WI38 (cell line): ENCODE data around the gene CHEK1.

Experiments
- H3K4me3 ChIP-seq: 2 replicates; pipeline ENCODE4 v1.5.1; 2011; ENCODE audit warnings: low read depth, mild to moderate bottlenecking, control low read depth, low read length
- TF ChIP-seq, protein P1 (sequence below): IDR thresholded peaks from 2 replicates; pipeline ENCODE4 v1.5.1; 2012; ENCODE audit warnings: low read depth, mild to moderate bottlenecking, control low read depth, low read length

The CHEK1 gene

GRCh38 chr11:125675196-125675595 is 50.2 kb downstream of the CHEK1 start:
- no peak overlapping the region for H3K4me3 ChIP-seq
- TF ChIP-seq, protein P1, sequence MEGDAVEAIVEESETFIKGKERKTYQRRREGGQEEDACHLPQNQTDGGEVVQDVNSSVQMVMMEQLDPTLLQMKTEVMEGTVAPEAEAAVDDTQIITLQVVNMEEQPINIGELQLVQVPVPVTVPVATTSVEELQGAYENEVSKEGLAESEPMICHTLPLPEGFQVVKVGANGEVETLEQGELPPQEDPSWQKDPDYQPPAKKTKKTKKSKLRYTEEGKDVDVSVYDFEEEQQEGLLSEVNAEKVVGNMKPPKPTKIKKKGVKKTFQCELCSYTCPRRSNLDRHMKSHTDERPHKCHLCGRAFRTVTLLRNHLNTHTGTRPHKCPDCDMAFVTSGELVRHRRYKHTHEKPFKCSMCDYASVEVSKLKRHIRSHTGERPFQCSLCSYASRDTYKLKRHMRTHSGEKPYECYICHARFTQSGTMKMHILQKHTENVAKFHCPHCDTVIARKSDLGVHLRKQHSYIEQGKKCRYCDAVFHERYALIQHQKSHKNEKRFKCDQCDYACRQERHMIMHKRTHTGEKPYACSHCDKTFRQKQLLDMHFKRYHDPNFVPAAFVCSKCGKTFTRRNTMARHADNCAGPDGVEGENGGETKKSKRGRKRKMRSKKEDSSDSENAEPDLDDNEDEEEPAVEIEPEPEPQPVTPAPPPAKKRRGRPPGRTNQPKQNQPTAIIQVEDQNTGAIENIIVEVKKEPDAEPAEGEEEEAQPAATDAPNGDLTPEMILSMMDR: no peak

GRCh38 chr11:125679397-125679796 is 54.4 kb downstream of the CHEK1 start:
- TF ChIP-seq, protein P1: no peak; the same call in 1 of the 2 replicates
- no peak overlapping the region for H3K4me3 ChIP-seq

DNA sequence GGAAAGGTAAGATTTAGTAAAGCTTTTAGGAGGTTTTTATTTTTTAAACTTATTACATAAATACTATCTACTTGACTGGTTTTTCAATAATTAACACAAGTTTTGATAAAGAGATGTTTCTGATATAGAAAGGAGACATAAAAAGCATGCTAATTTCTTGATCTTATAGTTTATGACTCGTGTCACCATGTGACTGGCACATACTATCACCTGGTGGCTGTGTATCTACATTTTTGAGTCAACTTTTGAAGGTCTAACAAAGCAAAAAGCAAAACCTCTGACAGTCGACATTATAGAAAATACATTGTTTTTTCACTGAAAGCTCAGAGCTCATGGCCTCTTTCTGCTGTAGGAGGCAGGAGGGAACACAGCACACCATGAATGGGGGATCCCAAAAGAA is 54.9 kb downstream of the CHEK1 start:
- H3K4me3 ChIP-seq: no peak overlapping the region
- TF ChIP-seq, protein P1: no peak

- no peak within 1 kb of the TSS for H3K4me3 ChIP-seq
- TF ChIP-seq, protein P1: no peak
Measured at GRCh38 chr11:125680747-125681146, 55.8 kb downstream of the CHEK1 start, which contains the start of gene ACRV1. ACRV1 (minus strand) TSS chr11:125680847; CDS start chr11:125680780, 67 bp downstream.

DNA sequence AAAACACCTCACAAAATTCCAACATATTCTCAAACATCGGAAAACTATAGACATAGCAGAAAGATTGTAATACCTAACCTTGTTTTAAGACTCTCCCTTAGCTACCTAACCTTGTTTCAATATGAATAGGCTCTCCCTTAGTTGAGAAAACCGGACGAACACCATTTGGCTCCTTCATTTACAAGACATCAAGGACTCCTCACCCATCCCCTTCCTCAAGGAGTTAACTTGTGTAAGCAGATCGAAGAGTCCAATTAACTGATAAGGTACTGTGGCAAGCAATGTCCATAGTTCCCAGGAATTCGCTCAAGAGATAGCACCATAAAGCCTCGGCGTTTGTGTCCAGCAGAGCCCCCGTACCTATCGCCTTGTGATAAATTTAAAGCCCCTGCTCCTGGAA is 60.3 kb downstream of the CHEK1 start:
- H3K4me3 ChIP-seq: no peak overlapping the region
- TF ChIP-seq, protein P1: no peak

DNA sequence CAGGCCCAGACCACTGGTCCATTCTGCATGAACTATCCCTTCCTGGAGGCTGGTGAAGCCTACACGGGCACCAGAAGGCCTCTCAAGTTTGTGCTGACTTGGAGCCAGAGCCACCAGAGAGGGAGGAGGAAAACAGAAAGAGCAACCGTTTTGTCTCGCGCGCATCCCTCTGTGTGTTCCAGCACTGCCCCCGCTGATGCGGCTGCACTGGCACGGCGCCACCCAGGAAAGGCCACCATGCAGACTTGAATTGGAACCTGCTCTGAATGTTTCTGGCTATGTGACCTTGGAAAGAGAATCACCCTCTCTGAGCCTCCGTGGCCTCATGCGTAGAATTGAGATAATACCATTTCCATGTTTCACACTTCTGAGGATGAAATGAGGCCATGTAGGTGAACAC is 63.1 kb downstream of the CHEK1 start:
- TF ChIP-seq, protein P1: no peak
- H3K4me3 ChIP-seq: no peak overlapping the region

DNA sequence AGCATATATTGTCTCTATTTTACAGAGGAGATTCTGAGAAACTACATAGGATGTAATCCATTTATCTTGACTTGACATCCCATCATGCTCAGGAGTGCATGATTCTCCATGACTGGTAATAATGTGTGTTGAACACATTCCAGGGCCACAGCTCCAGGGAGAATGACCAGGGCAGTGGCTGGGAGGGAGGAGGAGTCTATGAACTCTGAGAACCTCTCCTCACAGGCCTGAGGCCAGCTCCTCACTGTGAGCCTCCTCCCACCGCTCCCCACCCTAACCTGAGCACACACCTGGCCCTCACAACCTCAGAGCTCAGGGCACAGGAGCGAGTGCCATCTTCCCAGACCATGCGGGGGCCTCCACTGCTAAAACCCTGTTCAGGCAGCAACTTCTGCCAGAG is 63.7 kb downstream of the CHEK1 start:
- no peak overlapping the region for H3K4me3 ChIP-seq
- TF ChIP-seq, protein P1: no peak
